ENCODE results near the gene CELF4.

The CELF4 gene

GRCh38 chr18:37258131-37258530, 307.5 kb downstream of the CELF4 start:
- DNase-seq (ENCODE audit: low read depth in 2 of 2): no peak

- no peak for DNase-seq (ENCODE audit: low read depth in 2 of 2)
These were observed 310.6 kb downstream of the CELF4 start for GRCh38 chr18:37254973-37255372.

DNA sequence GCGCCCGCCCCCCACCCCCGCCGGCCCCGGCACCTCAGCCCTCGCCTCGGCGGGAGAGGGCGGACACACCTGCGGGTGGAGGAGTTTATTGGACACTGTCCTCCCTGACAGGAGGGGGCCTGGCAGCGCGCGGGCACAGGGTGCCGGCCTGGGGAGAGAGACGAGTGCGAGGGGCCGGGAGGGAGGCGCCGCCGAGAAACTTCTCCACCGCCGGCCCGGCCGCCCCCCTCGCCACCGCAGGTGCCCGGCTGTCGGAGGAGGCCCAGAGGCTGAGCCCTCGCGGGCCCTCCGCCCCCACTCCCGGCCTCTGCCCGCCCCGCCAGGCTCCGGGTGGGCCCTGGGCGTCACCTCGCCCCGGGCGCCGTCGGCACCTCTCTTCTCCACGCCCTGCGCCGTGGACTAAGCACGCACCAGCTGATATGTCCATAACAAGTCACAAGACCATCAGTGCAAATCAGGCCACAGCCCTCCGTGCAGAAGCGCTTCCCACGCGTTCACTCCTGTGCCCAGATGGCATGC, 311.3 kb downstream of the CELF4 start:
- DNase-seq (ENCODE audit: low read depth in 2 of 2): no peak

DNA sequence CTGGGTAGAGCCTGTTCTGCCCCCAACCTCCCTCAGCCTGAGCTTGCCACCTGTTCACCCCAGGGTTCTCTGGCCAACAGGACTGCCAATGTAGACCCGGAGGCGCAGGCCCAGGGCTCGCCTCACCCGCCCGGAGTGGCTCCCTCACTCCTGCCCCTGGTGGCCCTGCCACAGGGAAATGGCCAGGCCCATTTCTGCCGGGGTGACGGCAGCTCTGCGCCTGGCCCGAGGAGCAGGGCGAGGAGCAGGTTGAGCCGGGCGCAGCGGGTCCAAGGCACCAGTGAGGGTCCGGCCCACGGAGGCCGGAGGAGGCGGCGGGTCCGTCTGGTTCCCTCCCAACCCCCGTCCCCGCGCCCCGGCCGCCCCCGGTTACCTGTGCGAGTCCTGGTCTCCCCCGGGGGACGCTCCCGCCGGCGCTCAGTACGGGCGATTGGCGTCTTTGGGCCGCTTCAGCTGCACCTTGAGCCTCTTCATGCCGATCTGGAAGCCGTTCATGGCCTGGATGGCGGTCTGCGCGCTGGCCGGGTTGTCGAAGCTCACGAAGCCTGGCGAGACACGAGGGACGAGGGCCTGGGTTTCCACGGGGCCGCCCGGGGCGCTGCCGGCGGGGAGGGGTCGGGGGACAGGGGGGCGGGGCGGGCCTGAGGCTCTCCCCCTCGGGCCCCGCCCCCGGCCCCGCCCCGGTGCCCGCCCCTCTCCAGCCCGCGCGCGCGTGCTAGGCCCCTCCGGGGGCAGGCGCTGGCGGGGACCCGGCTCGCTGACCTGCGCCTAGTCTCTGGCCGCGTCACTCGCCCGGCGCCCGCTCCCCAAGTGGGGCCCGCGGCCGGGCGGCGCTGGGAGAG, 312.0 kb downstream of the CELF4 start:
- no peak for DNase-seq (ENCODE audit: low read depth in 2 of 2)

GRCh38 chr18:37252854-37253393, 312.7 kb downstream of the CELF4 start:
- no peak for DNase-seq (ENCODE audit: low read depth in 2 of 2)

DNA sequence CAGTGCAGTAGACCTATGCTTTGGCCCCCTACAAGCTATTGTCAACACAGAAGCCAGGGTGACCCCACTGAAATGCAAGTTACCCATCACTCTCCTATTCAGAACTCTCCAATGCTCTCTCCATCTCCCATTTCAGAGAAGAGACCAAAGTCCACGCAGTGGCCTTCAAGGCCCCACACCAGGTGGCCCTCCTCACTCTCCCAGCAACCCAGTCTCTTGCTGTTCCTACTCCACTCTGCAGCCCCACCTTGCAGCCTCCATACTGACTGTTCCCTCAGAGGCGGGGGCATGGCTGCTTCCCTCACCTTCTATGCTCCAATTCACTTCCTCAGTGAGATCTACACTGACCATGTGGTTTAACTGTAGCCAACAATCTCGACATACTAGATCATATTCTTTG, 313.3 kb downstream of the CELF4 start:
- DNase-seq (ENCODE audit: low read depth in 2 of 2): no peak

GRCh38 chr18:37251679-37252078, 313.9 kb downstream of the CELF4 start:
- DNase-seq (ENCODE audit: low read depth in 2 of 2): no peak

GRCh38 chr18:37249895-37250618, 315.5 kb downstream of the CELF4 start:
- no peak for DNase-seq (ENCODE audit: low read depth in 2 of 2)

- no peak for DNase-seq (ENCODE audit: low read depth in 2 of 2)
These were observed 316.3 kb downstream of the CELF4 start for GRCh38 chr18:37249171-37249886.

GRCh38 chr18:37248281-37248680, 317.3 kb downstream of the CELF4 start:
- no peak for DNase-seq (ENCODE audit: low read depth in 2 of 2)

GRCh38 chr18:37247497-37248161, 318.0 kb downstream of the CELF4 start:
- no peak for DNase-seq (ENCODE audit: low read depth in 2 of 2)

- no peak for DNase-seq (ENCODE audit: low read depth in 2 of 2)
These were observed 318.7 kb downstream of the CELF4 start for GRCh38 chr18:37246779-37247340.

GRCh38 chr18:37244618-37245017, 321.0 kb downstream of the CELF4 start:
- no peak for DNase-seq (ENCODE audit: low read depth in 2 of 2)

GRCh38 chr18:37243741-37244140, 321.9 kb downstream of the CELF4 start:
- DNase-seq (ENCODE audit: low read depth in 2 of 2): no peak

GRCh38 chr18:37242826-37243560, 322.6 kb downstream of the CELF4 start:
- no peak for DNase-seq (ENCODE audit: low read depth in 2 of 2)

DNA sequence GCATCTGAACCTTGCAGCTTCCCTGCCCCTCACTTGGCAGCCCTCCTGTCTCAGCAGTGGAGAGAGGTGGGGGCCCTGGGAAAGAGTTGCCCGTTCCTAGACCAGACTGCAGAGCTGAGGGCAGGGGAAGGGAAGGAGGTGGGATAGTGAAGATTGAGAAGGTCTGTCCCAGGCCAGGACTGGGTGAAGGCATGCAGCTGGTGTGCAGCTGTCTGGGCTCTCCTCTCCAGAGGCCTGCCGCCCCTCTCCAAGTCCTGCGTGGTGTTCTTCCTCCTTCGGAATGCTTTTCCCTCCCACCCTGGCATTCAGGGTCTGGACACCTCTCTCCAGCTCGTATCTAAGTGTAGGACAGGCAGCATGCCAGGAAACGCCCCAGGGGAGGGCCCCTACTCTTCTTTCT, 323.5 kb downstream of the CELF4 start:
- DNase-seq (ENCODE audit: low read depth in 2 of 2): no peak

DNA sequence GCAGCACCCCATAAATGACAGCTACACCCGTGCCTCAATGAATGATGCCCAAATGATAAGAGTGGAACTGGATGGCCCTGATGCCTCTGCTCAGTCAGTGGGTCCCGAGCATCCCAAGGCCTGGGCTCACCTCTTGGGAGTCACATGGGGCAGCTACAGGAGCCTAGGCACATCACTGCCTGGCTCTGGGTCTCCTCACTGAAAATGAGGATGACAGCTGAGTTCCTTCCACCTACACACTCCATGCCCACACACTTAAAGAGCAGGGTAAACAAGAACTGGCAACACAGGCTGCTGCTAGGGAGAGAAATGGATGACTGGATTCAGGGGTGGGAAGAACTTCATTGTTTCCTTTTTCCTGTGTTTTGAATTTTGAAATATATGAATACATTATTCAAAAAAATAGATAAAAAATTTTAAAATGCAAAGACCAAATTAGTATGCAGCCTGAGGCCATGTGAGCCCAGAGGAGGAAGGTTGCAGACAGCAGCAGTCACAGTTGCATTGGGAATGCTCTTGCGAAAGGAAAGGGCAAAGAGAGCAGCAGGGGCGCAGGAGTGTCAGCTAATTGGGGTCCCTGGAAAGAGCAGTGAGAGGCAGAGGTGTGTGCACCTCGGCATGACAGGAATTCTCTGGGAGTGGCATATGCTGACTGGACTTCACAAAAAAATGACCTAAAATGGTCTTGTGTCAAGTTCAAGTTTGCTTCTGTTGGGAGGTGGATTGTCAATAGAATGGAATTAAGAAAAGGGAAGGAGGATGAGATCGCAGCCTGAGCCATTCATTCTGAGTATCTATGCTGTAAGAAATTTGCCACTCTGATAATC, 327.1 kb downstream of the CELF4 start:
- no peak for DNase-seq (ENCODE audit: low read depth in 2 of 2)

- DNase-seq (ENCODE audit: low read depth in 2 of 2): no peak
These were observed 330.0 kb downstream of the CELF4 start for GRCh38 chr18:37235583-37235982.

- DNase-seq (ENCODE audit: low read depth in 2 of 2): no peak
These were observed 334.3 kb downstream of the CELF4 start for GRCh38 chr18:37231251-37231650.

GRCh38 chr18:37230768-37231167, 334.8 kb downstream of the CELF4 start:
- no peak for DNase-seq (ENCODE audit: low read depth in 2 of 2)
